ENCODE data around the gene CENPVL1. TPM values are rescaled to one million over a fixed set of nuclear protein-coding genes. Genes with fewer than 3 reads are reported as not detected.

Gene CENPVL1
- total RNA-seq, 1 experiment from 2014 or later = 2.8 TPM

GRCh38 chrX:51747671-51748070, 37.4 kb downstream of the CENPVL1 start:
- Histone ChIP-seq H2AFZ (ENCODE audit: low read length) (no peak overlapping the region), H3K4me2 (ENCODE audit: insufficient read depth, insufficient read length, low read length) (no peak overlapping the region), H3K14ac (ENCODE audit: insufficient read depth, low read length) (no peak overlapping the region), H3K23me2 (ENCODE audit: insufficient read length, low read depth, low read length, poor library complexity, severe bottlenecking) (peaks cover 10% of the 10 kb centered on the region), H3K79me1 (ENCODE audit: insufficient read depth, low read depth, low read length, poor library complexity, severe bottlenecking) (no peaks in the 10 kb centered on the region), H3K9me3 (ENCODE audit: control insufficient read depth, low read depth, low read length) (no peaks in the 10 kb centered on the region), H3K9ac (ENCODE audit: extremely low read depth, insufficient read length, low read length) (no peak overlapping the region), H3K23ac (ENCODE audit: insufficient read length, low read depth, low read length) (no peak overlapping the region), H3K27me3 (ENCODE audit: insufficient read depth, low read length) (no peaks in the 10 kb centered on the region), H3K56ac (ENCODE audit: insufficient read length, low read depth, low read length) (no peak overlapping the region), H2BK120ac (ENCODE audit: low read depth, low read length, poor library complexity, severe bottlenecking) (no peak overlapping the region), H3T11ph (ENCODE audit: low read length) (no peak overlapping the region), H2AK5ac (ENCODE audit: insufficient read length, low read length) (no peak overlapping the region), H3K18ac (ENCODE audit: insufficient read length, low read depth, low read length) (no peak overlapping the region), H2BK20ac (ENCODE audit: low read depth, low read length, poor library complexity, severe bottlenecking) (no peak overlapping the region), H4K8ac (replicated peaks; ENCODE audit: insufficient read length, low read depth, low read length) (no peak overlapping the region), H2BK5ac (ENCODE audit: insufficient read length, low read length) (no peak overlapping the region), H2BK12ac (ENCODE audit: insufficient read length, low read depth, low read length) (no peak overlapping the region), H4K20me1 (ENCODE audit: control insufficient read depth, insufficient read depth, insufficient read length) (no peaks in the 10 kb centered on the region), H3K27ac (ENCODE audit: insufficient read length, low read depth, low read length) (no peak overlapping the region), H3K4me1 (ENCODE audit: insufficient read depth, low read length) (no peaks in the 10 kb centered on the region), H3K79me2 (ENCODE audit: insufficient read depth, low read length) (peaks cover 4% of the 10 kb centered on the region; the same call in 1 of the 2 replicates), H4K91ac (ENCODE audit: insufficient read length, low read depth, low read length) (no peak overlapping the region), H2BK15ac (ENCODE audit: low read depth, low read length) (no peak overlapping the region), H4K5ac (ENCODE audit: insufficient read length, low read depth, low read length) (no peak overlapping the region), H3K4ac (ENCODE audit: low read depth, low read length) (no peak overlapping the region)
- DNase-seq = no peak
- no peak overlapping the region for H3K4me3 Mint-ChIP-seq
- H3K36me3 Mint-ChIP-seq (ENCODE audit: insufficient read depth in 1 of 3, low read depth in 3 of 3) = peaks cover 13 to 32% (median 27%) of the 10 kb centered on the region in 3 experiments; a peak in 6 of 7 replicates
- peaks cover 4 to 17% of the 10 kb centered on the region in 2 experiments for H3K4me1 Mint-ChIP-seq
- TF ChIP-seq CTCF (conservative IDR thresholded peaks at IDR 0.05) = no peak
- H3K27ac Mint-ChIP-seq = no peak overlapping the region
- H3K9me3 Mint-ChIP-seq = peaks cover 64 to 68% of the 10 kb centered on the region in 2 experiments
- no peaks in the 10 kb centered on the region for H3K27me3 Mint-ChIP-seq (ENCODE audit: low read depth)

Measured in H9 (cell line).